ENCODE results near the gene SLC30A2. TPM values are rescaled to one million over a fixed set of nuclear protein-coding genes. Genes with fewer than 3 reads are reported as not detected.

SLC30A2 gene
- total and polyA plus RNA-seq, 2 experiments from 2014 or later = 0.07 TPM; not detected in 1

DNA sequence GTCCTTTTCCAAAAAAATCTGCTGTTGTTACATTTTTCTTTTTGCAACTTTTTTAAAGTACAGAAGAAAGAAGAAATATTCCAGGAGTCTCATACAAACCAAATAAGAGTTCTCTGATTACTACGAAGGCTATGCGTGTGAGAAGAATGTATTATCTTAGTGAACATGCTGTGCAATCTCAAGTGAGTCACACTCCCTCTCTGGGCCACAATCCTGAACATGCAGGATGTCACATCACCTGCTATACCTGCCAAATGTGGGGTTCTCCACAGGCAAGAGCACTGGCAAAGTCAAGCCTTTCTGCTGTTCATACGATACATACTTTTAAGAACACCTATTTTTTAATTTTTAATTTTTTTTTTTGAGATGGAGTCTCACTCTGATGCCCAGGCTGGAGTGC is 43.2 kb upstream of the SLC30A2 start:
- Histone ChIP-seq H3K4me1 (ENCODE audit: insufficient read depth) (peaks cover 15% of the 10 kb centered on the region), H3K4me2 (no peak overlapping the region), H3K27ac (ENCODE audit: low read depth) (no peak overlapping the region), H4K20me1 (replicated peaks; ENCODE audit: insufficient read depth) (no peaks in the 10 kb centered on the region), H3K36me3 (ENCODE audit: insufficient read depth) (no peaks in the 10 kb centered on the region), H3K79me2 (replicated peaks; ENCODE audit: insufficient read depth) (no peaks in the 10 kb centered on the region), H3K9me2 (ENCODE audit: insufficient read depth) (no peaks in the 10 kb centered on the region), H3K27me3 (ENCODE audit: insufficient read depth) (no peaks in the 10 kb centered on the region; the same call in 1 of the 2 replicates), H3F3A (replicated peaks; ENCODE audit: low read depth) (0 out of 2 replicates have a peak, but pooled peaks cover 2% of the 10 kb centered on the region), H2AFZ (no peak overlapping the region), H3K4me3 (no peak overlapping the region)
- ATAC-seq (no peak), DNase-seq (ENCODE audit: low spot score) (no peak)
- TF ChIP-seq, protein P1, sequence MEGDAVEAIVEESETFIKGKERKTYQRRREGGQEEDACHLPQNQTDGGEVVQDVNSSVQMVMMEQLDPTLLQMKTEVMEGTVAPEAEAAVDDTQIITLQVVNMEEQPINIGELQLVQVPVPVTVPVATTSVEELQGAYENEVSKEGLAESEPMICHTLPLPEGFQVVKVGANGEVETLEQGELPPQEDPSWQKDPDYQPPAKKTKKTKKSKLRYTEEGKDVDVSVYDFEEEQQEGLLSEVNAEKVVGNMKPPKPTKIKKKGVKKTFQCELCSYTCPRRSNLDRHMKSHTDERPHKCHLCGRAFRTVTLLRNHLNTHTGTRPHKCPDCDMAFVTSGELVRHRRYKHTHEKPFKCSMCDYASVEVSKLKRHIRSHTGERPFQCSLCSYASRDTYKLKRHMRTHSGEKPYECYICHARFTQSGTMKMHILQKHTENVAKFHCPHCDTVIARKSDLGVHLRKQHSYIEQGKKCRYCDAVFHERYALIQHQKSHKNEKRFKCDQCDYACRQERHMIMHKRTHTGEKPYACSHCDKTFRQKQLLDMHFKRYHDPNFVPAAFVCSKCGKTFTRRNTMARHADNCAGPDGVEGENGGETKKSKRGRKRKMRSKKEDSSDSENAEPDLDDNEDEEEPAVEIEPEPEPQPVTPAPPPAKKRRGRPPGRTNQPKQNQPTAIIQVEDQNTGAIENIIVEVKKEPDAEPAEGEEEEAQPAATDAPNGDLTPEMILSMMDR (conservative IDR thresholded peaks at IDR 0.05; ENCODE audit: low read depth in 2 of 2) = no peak
- no peak for TF ChIP-seq ZNF331 (CRISPR knock-in tag; IDR thresholded peaks at IDR 0.05; ENCODE audit: low read depth)
- no peak for TF ChIP-seq EZH2phosphoT487 (IDR thresholded peaks at IDR 0.05; ENCODE audit: unreplicated experiment)
- TF ChIP-seq, protein P2, sequence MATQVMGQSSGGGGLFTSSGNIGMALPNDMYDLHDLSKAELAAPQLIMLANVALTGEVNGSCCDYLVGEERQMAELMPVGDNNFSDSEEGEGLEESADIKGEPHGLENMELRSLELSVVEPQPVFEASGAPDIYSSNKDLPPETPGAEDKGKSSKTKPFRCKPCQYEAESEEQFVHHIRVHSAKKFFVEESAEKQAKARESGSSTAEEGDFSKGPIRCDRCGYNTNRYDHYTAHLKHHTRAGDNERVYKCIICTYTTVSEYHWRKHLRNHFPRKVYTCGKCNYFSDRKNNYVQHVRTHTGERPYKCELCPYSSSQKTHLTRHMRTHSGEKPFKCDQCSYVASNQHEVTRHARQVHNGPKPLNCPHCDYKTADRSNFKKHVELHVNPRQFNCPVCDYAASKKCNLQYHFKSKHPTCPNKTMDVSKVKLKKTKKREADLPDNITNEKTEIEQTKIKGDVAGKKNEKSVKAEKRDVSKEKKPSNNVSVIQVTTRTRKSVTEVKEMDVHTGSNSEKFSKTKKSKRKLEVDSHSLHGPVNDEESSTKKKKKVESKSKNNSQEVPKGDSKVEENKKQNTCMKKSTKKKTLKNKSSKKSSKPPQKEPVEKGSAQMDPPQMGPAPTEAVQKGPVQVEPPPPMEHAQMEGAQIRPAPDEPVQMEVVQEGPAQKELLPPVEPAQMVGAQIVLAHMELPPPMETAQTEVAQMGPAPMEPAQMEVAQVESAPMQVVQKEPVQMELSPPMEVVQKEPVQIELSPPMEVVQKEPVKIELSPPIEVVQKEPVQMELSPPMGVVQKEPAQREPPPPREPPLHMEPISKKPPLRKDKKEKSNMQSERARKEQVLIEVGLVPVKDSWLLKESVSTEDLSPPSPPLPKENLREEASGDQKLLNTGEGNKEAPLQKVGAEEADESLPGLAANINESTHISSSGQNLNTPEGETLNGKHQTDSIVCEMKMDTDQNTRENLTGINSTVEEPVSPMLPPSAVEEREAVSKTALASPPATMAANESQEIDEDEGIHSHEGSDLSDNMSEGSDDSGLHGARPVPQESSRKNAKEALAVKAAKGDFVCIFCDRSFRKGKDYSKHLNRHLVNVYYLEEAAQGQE (IDR thresholded peaks at IDR 0.05; ENCODE audit: unreplicated experiment) = no peak
- TF ChIP-seq EZH2 (IDR thresholded peaks at IDR 0.05; ENCODE audit: low read depth, unreplicated experiment) = no peak
- TF ChIP-seq, protein P3, sequence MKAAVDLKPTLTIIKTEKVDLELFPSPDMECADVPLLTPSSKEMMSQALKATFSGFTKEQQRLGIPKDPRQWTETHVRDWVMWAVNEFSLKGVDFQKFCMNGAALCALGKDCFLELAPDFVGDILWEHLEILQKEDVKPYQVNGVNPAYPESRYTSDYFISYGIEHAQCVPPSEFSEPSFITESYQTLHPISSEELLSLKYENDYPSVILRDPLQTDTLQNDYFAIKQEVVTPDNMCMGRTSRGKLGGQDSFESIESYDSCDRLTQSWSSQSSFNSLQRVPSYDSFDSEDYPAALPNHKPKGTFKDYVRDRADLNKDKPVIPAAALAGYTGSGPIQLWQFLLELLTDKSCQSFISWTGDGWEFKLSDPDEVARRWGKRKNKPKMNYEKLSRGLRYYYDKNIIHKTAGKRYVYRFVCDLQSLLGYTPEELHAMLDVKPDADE (IDR thresholded peaks at IDR 0.05) = no peak
- TF ChIP-seq ZNF114 (CRISPR knock-in tag; IDR thresholded peaks at IDR 0.05) = no peak
- TF ChIP-seq JUNB (IDR thresholded peaks at IDR 0.05; ENCODE audit: unreplicated experiment) = no peak
- no peaks in the 10 kb centered on the region for H3K9me3 Mint-ChIP-seq
- H3K36me3 Mint-ChIP-seq (ENCODE audit: low read depth) = no peaks in the 10 kb centered on the region
- no peak overlapping the region for H3K4me3 Mint-ChIP-seq
- H3K27me3 Mint-ChIP-seq (ENCODE audit: insufficient read depth, low read depth, poor library complexity) = peaks cover 6% of the 10 kb centered on the region
- no peak overlapping the region for H3K27ac Mint-ChIP-seq
- H3K4me1 Mint-ChIP-seq = peaks cover 17% of the 10 kb centered on the region

DNA sequence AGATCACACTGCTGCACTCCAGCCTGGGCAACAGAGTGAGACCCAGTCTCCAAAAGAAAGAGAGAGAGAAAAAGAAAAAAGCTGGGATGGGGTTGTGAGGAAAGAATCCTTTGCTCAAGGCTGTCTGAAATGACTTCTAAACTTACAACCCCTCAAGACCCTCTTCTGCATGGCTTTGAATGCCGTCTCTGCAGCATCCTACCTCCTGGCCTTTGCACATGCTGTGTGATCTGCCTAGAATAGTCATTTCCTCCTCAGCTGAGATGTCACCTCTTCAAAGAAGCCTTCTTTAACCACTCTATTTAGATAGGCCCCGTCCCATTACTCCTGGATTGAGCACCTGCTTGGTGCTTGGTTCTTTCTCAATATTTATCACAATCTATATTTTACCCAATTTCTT is 38.9 kb upstream of the SLC30A2 start:
- ATAC-seq (no peak), DNase-seq (ENCODE audit: low spot score) (no peak)
- Histone ChIP-seq H3F3A (replicated peaks; ENCODE audit: low read depth) (no peaks in the 10 kb centered on the region), H3K4me2 (no peak overlapping the region), H3K36me3 (ENCODE audit: insufficient read depth) (no peaks in the 10 kb centered on the region), H2AFZ (no peak overlapping the region), H3K27me3 (ENCODE audit: insufficient read depth) (no peaks in the 10 kb centered on the region), H3K4me1 (ENCODE audit: insufficient read depth) (no peaks in the 10 kb centered on the region), H3K79me2 (replicated peaks; ENCODE audit: insufficient read depth) (no peaks in the 10 kb centered on the region), H3K27ac (ENCODE audit: low read depth) (no peak overlapping the region), H3K9me2 (ENCODE audit: insufficient read depth) (no peaks in the 10 kb centered on the region), H3K4me3 (no peak overlapping the region), H4K20me1 (replicated peaks; ENCODE audit: insufficient read depth) (no peaks in the 10 kb centered on the region)
- Mint-ChIP-seq H3K9me3 (no peaks in the 10 kb centered on the region), H3K4me1 (no peaks in the 10 kb centered on the region), H3K27ac (no peak overlapping the region), H3K27me3 (ENCODE audit: insufficient read depth, low read depth, poor library complexity) (no peaks in the 10 kb centered on the region), H3K36me3 (ENCODE audit: low read depth) (no peaks in the 10 kb centered on the region), H3K4me3 (no peak overlapping the region)
- TF ChIP-seq EZH2 (IDR thresholded peaks at IDR 0.05; ENCODE audit: low read depth, unreplicated experiment) = no peak
- TF ChIP-seq EZH2phosphoT487 (IDR thresholded peaks at IDR 0.05; ENCODE audit: unreplicated experiment) = no peak
- TF ChIP-seq NANOG (IDR thresholded peaks at IDR 0.05; ENCODE audit: borderline replicate concordance) = no peak
- TF ChIP-seq ZNF114 (CRISPR knock-in tag; IDR thresholded peaks at IDR 0.05) = no peak
- no peak for TF ChIP-seq POLR2AphosphoS5 (IDR thresholded peaks at IDR 0.05; ENCODE audit: low read depth)
- no peak for TF ChIP-seq CREB1 (CRISPR knock-in tag; IDR thresholded peaks at IDR 0.05; ENCODE audit: low read depth)
- TF ChIP-seq, protein P1 (conservative IDR thresholded peaks at IDR 0.05; ENCODE audit: low read depth in 2 of 2) = no peak
- TF ChIP-seq, protein P2 (IDR thresholded peaks at IDR 0.05; ENCODE audit: unreplicated experiment) = no peak
- no peak for TF ChIP-seq ZNF331 (CRISPR knock-in tag; IDR thresholded peaks at IDR 0.05; ENCODE audit: low read depth)
- TF ChIP-seq JUNB (IDR thresholded peaks at IDR 0.05; ENCODE audit: unreplicated experiment) = no peak
